CD4-positive, alpha-beta T cell treated with Interleukin-2 at 100 ng/mL for 4 hours (primary cell): Measurements from ENCODE around the gene TGFA.

ENCODE experiments used
- DNase-seq: peaks from one replicate; pipeline ENCODE4 v3.0.0-alpha.2; 2020; ENCODE audit warnings: low spot score

Gene TGFA

DNA sequence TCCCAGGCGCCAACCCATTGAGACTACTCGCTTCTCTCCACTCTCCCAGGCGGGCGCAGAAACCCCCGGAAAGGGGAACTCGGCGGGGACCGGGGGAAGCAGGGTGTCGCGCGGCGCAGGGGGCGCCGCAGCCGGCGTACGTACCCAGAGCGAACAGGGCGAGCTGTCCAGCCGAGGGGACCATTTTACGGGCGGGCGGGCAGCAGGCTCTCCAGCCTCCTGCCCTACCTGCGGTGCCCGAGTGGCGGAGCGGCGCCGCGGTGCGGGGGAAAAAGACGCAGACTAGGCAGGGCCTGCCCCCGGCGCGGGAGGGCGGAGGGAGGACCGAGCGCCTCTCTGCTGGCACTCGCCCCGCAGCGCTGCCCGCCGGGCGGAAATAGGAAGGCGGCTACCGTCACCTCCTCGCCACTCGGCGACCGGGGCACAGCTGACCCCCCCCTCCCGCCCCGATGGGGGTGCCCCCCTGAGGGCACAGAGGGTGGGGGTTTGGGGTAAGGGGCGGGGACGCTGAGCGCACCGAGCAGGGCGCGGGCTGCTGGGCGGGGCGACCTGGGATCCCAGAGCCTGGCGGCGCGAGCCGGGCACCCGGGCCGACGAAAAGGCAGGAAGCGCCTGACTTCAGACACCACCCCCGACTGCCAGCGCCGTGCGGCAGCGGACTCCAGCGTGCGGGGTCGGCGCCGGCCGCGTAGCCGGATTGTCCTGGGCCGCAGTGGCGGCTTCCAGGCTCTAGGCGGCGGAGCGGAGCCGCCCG lies at the start of gene TGFA:
Gene TGFA (minus strand): TSS at position 243 of the 754 bp plus-strand sequence. CDS start 59 bp downstream, at position 184.
- DNase-seq, result peak; percentile 61

DNA sequence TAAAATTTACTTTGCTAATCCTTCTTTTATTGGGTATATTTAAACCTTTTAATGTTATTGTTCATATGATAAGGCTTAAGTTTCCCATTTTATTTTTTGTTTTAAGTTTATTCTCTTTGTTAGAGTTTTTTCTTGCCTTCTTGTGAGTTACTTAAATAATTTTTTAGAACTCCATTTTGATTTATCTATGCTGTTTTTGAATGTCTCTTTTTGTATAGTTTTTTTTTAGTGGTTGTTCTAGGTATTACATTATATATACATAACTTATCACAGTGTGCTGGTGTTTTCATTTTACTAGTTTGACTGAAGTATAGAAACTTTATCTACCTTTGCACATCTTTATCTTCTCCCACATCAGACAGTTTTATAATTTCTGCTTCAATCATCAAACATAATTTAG lies 49.4 kb upstream of the TGFA start:
- DNase-seq, result no peak

DNA sequence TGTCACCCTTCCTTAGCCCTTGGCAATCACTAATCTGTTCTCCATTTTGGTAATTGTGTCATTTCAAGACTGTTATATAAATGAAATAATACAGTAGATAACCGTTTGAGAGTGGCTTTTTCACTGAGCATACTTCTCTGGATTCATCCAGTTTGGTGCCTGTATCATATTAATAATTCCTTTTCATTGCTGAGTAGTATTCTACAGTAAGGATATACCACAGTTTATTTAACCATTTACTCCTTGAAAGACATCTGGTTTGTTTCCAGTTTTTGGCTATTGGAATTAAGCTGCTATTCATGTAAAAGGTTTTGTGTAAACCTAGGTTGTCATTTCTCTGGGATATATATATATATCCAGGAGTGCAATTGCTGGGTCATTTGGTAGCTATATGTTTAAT lies 44.6 kb upstream of the TGFA start:
- DNase-seq, result no peak

DNA sequence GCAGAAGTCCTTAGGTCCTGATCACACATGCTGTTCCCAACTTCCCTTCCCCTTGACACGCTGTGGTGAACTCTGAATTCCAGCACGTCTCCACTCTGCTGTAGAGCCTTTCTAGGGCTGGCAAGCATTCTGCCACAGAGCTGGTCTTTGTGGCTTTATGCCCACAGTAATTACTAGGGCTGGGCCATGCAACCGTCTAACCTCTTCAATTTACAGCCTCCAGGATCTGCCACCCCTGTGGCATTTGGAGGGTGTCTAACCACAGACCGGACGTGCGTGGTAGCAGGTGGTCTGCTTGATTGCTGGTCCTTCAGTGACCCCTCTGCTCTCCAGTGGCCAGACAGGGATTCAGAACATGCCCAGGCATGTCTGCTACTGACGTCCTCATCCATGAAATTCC lies 43.1 kb upstream of the TGFA start:
- no peak for DNase-seq

DNA sequence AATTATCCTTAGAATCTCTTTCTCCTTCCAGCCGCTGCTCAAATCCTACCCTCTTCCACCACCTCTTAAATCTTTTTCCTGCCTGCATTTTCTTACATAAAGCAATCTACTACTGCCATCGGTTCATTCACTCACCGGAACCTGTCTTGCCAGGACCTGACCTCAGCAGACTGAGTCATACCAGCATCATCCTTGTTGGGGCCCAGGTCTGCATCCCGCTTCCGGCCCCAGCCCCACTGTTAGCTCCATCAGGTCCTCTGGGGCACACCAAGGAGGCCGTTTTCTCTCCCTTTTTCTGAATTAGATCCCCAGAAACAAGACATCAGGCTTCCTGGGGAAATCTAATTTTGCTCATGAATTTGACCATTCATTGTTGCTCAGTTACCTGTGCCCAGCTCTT lies 42.7 kb upstream of the TGFA start:
- no peak for DNase-seq

DNA sequence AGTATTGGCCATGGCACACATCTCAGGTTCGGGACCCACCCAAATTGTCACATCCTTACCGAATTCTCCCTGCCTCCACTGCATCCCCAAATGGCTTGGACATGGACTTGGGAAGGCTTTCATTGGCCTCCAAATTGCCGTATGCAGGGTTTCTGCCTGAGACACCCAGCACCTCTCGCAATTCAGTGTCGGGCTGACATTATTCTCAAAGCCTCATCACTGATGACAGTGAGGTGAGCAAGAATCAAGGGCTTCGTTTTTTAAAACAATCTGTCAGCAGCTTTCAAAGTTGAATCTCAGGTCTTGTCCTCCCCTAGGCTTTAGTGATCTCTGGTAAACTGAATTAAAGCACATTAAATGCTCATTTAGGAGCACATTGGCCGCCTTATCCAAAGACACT lies 29.5 kb upstream of the TGFA start:
- DNase-seq, result no peak

DNA sequence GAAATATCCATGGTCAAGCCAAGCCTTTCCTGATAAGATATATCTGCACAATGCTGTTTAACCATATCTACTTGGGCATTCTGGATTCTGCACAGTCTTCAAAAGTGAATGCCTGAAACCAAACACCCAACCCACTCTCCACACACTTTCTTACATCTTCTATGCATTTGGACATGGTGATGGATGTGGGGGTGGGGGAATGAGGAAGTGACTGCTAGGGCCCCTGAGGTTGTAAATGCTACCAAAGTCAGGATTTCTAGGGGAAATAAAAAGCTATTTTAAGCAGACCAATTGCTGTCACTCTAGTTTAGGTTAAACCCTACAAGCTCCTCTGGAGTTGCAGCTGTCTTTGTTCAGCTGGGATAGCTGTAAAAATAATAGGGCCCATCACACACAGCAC lies 26.7 kb upstream of the TGFA start:
- no peak for DNase-seq

DNA sequence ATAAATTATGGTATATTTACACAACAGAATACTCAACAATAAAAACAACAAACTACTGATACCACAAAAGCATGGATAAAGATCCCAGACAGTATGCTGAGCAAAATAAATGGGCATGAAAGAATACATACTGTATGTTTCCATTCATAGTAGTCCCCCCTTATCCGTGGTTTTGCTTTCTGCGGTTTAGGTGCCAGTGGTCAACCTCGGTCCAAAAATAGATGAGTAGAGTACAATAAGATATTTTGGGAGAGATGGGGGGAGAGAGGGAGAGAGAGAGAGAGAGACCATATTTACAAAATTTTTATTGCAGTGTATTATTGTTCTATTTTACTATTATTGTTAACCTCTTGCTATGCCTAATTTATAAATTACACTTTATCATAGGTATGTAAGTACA lies 21.0 kb upstream of the TGFA start:
- DNase-seq, result no peak

DNA sequence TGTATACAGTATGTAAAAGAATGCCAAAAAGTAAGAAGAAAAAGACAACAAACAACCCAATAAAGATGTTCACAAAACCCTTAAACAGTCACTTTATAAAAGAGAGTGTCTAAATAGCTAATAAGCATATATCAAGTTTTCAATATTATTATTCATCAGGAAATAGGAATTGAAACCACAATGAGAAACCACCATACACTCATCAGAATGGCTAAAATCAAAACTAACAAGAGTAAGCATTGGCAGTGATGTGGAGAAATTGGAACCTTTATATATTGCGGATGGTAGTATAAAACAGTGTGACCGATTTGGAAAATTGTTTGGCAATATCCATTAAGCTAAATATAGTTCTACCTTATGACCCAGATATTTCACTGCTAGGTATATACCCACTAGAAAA lies 20.5 kb upstream of the TGFA start:
- no peak for DNase-seq

DNA sequence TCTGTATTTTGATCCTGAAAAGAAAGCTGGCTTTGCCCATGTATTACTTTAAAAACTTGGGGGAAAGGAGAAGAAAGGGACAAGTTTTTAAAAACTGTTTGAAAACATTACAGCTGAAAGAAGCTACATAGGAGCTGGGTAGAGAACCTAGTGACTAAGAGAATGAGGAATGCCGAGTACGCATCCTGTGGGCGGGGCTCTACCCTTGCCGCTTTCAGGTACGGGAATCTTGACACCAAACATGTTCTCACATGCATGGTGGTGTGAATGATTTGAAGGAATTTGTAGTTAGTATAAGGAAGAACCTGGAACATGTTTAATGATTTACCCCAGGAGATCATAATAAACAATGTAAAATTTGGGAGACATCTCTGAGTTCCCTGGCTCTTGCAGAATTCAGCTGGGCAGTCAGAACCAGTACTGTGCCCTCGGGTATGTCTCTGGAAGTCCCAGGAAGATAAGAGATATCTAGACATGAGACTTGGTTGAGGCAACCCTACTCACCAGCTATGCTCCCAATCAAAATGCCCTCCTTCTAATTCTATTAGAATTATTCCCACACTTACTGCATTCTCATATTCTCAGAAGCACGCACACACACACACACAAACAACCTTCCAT lies 16.5 kb upstream of the TGFA start:
- DNase-seq, result no peak

DNA sequence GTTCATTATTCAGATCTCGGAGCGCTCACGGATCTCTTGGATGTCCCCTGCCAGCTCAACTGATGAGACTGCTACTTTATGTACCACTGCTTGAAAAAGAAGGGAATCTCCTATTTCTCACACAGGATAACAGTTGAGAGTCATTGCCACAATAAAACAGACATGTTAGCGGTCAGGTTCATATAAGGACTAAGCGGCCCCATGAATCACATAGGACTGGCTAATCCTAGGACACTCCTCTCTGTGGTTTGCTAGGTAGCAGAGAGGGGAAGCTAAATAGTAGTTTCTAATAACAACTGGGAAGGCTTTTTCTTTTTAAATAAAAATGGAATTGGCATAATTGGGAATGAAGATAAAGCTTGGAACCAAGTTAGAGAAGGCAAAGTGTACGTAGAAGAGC lies 15.9 kb upstream of the TGFA start:
- no peak for DNase-seq

DNA sequence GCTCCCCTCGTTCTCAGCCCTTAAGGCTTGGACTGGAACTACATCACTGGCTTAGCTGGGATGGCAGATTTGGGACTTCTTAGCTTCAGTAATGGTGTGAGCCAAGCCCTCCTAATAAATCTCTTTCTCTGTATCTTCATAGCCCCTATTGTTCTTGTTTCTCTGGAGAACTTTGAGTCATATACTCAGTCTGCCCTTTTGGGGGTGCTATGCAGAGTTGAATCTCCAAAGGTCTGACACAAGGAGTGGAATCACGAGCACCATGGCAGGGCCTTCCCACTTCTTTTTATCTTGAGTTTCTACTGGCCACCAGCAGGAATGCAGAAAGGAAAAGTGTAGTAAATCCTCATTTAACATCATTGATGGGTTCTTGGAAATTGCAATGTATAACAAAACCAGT lies 13.3 kb upstream of the TGFA start:
- DNase-seq, result no peak

DNA sequence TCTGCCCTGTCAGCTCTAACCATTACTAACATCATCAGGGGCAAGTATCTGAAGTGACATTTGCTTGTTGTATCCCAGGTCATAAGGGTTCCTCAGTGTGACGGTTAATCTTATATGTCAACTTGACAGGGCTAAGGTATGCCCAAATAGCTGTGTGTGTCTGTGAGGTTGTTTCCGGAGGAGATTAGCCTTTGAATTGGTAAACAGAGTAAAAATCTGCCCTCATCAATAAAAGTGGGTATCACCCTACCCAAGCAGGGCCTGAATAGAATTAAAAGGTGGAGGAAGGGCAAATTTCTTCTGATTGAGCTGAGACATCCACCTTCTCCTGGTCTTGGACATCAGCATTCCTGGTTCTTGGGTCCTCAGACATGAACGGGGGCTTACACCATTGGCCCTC lies 12.8 kb upstream of the TGFA start:
- DNase-seq, result no peak

DNA sequence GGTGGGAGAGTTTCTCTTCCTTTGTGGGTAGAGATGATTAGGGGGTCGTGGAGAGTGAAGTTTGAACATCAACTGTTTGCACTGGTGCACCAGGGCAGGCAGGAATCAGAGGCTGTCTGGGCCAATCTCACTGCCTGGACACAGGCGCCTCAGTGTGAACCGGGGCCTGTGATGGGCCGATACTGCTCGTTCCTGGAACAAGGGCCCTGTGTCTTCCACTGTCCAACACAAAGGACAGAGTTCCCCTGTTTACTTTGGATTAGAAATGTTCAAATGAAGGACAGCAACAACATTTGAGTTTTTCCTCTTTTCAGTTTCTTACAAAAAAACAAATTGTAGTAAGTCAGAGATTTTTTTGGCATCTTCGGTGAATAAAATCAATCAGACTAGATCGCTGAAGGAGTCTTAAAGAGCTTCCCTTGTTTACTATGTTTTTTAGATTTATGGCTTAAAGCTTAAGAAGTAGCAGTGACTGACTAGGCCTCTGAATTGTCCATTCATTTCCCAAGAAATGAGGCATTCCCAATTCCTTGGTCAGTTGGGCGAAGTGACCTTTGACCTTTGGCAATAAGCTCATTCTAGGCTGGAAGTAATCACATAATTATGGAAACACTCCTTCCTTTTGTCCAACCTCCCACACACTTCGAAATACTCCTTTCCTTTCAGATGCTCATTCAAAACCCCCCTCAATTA lies 11.6 kb upstream of the TGFA start:
- no peak for DNase-seq

DNA sequence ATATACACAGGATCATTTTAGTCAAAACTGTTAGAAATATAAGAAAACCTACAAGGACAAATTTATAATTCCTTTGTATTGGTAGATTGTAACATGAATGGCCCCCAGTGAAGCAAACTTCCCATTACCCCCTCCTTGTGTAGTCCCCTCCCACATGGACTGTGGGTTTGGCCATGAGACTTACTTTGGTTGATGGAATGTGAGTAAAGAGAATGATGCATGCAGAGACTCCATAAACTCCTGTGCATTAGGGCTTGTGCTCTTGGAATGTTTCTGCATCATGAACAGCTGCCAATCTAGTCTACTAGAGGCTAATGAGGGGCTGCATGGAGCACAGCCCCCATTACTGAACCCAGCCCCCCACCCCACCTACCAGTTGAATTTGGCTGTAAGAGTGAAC lies 8.3 kb upstream of the TGFA start:
- DNase-seq, result no peak

DNA sequence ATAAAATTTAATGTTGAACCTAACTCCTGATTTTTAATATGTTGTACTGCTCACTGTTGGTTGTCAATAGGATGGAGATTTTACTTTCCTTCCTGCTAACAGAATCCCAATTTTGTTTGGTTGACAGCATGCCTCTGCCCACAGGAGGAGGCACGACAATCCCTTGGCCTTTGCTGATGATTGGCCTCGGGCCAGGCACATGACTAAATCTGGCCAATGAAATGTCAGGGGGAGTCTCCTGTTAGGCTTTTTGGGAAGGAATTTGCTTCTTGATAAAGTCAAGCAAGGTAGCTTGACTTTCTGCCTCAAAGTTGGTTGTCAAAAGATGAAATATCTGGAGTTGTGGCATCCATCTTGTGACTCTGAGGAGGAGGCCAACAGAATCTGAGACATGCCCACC lies 6.8 kb upstream of the TGFA start:
- no peak for DNase-seq

DNA sequence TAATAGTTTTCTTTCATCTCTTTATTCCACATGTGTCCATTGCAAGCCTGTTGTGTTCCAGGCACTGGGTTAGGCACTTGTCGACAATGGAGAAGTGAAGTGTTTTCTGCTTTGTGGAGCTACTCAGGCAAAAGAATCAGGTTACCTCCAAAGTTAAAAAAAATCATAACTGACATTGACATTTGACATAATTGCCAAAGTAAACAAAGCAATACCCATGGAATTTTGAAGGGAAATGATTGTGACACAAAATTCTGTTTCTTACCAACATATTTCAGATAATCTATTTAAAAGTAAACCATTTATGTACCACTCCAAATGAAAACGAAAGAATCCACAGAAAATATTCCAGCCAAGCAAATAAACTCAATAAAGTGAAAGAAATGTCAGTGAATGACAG lies 6.4 kb upstream of the TGFA start:
- no peak for DNase-seq

DNA sequence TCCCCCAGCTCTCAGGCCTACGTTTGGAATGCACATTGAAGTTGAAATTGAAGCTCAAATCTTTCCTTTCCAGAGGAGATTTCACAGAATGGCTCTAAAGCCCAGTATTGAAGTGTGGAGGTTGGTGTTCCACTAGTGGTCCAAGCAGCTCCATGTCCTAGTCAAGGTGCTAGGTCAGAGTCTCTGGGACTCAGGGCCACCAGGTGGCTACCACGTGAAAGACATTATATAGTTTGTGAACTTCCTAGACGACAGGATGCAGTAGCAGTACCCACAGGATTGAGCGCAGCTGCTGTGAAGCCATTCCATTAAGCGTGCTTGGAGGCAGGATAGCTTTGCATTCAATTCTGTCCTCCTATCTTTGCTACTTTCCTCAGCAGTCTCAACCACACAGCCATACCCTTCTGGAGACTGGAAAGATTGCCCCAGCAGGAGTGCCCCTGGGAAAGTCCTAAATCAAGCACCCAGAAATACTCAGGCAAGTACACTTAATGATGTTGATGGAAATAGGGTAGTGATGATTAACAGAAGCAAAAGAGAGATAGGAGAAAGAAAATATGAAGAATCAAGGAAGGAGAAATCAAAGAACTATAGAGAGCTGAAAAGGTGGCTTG lies 4.7 kb upstream of the TGFA start:
- DNase-seq, result no peak

DNA sequence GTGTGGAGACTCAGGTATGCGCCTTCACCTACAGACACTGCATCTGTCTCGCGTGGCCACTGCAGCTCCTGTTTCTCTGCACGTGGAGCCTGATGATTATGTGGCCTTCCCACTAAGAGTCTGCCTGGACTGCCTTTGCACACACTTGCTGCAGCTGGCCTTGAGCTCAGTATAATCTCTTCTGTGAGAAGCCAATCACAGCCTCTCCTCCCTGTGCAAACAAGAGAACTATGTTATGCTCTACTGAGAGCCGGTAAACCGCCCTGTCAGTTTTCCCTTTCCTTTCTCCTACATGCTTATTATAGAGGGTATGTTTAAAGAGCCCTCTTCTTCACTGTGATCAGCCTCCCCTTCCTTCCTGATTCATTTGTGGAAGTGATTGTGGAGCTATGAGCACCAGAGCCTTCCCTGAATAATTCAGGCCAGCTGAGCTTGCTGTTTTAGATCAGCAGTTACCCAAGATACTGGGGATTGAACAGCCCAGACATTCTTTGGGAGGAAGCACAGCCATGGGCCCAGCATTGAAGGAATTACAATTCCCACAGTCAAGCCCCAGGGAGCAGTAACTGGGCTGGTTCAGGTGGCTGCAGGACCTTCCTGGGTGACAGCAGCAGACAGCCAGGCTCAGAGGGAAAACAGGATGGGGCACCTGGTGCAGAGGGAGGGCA lies 3.7 kb upstream of the TGFA start:
- DNase-seq, result no peak

DNA sequence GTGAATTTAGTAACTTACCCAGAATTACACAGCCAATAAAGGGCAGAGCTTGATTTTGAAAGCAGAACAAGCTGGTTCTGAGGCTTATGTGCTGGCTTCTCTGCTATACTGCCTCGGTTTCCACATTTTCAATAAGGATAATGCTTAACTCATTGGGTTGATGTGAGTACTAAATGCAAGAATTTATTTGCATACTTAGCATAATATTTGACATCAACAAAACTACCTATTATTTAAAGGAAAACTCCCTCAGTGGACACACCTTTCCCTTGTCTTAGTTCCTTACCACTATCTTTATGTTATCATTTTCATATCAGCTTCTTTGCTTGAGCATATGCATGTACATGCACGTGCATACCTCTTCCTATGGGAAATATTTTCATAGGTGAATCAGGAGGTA lies 3.0 kb upstream of the TGFA start:
- DNase-seq, result no peak

DNA sequence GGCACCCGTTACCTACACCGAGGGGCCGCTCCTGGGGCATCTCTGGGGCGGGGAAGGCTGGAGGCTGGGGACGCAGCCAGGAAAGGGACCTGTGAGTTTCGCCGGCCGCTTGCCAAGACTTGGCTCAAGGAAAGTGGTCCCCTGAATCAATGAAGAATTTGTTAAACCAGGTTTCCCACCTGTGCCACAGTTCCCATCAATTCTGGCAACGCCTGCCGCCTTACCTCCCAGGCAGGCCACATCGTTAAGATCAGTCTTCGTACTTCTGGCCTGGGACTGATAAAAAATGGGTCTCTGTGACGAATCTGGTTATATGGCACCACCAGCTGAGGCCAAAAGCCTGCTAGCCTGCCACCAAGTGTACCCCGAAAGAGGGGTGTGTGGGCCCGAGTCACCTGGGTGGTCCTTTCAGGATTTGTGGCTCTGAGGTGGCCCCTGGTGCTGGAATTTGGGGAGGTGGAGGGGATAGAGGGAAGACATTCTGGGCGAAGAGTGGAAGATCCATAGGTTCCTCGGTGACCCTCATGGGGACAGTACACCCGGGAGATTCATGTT lies 789 bp upstream of the TGFA start:
- no peak for DNase-seq

DNA sequence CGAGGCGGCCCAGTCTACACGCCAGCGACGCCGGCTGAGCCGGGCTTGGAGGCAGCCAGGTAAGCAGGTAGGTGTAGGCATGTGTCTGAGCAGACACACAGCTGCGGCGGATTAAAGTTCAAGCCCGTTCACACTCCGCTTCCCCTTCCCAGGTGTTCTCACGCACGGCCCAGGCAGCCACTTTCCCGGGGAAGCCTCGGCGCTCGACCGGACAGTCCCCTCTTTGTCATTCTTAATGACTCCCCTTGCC lies 367 bp downstream of the TGFA start:
- DNase-seq, result no peak
